ENCODE measurements around the gene VGLL2.

DNA sequence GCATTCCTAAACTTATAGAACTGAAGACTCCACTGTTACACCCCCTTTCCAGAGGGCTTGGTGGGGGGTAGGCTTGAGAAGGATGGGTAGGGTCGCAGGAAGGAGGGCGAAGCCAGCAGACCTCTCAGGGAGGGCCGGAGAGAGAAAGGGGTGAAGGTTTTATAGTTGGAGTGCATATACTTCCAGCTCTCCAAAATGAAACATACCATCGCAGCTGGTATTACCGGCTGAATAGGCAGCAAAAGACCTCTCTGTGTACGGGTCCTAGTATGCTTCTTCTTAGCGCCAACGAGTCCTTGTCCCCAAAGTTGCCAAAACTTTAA lies 1.0 kb upstream of the VGLL2 start:
- TF ChIP-seq EZH2phosphoT487 (IDR thresholded peaks at IDR 0.05; ENCODE audit: borderline replicate concordance, low read length): no peak
- TF ChIP-seq, protein P1, sequence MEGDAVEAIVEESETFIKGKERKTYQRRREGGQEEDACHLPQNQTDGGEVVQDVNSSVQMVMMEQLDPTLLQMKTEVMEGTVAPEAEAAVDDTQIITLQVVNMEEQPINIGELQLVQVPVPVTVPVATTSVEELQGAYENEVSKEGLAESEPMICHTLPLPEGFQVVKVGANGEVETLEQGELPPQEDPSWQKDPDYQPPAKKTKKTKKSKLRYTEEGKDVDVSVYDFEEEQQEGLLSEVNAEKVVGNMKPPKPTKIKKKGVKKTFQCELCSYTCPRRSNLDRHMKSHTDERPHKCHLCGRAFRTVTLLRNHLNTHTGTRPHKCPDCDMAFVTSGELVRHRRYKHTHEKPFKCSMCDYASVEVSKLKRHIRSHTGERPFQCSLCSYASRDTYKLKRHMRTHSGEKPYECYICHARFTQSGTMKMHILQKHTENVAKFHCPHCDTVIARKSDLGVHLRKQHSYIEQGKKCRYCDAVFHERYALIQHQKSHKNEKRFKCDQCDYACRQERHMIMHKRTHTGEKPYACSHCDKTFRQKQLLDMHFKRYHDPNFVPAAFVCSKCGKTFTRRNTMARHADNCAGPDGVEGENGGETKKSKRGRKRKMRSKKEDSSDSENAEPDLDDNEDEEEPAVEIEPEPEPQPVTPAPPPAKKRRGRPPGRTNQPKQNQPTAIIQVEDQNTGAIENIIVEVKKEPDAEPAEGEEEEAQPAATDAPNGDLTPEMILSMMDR (IDR thresholded peaks at IDR 0.05; ENCODE audit: low read depth, low read length, poor library complexity, severe bottlenecking): no peak

All from DOHH2 (cell line).